Fibroblast of mammary gland (primary cell): ENCODE measurements around the gene PGA4.

ENCODE experiments used
- DNase-seq: peaks from one replicate; pipeline ENCODE4 v3.0.0-alpha.2; 2010; ENCODE audit warnings: low read depth
- H3K4me3 ChIP-seq: 2 replicates; pipeline ENCODE4 v1.5.1; 2011; ENCODE audit warnings: low read depth, mild to moderate bottlenecking, low read length, moderate library complexity; ENCODE audit not compliant: control insufficient read depth
- CTCF ChIP-seq: conservative IDR thresholded peaks from 2 replicates; pipeline ENCODE4 v1.5.1; 2011; ENCODE audit warnings: low read depth, low read length, inconsistent platforms; ENCODE audit not compliant: control insufficient read depth, insufficient read depth

The PGA4 gene

GRCh38 chr11:61181489-61181888 lies 40.7 kb upstream of the PGA4 start:
- no peak for DNase-seq
- TF ChIP-seq CTCF, result no peak
- H3K4me3 ChIP-seq, result no peak overlapping the region

- H3K4me3 ChIP-seq, result no peak overlapping the region
- no peak for TF ChIP-seq CTCF
- no peak for DNase-seq
These were observed 38.5 kb upstream of the PGA4 start for GRCh38 chr11:61183645-61184044.

GRCh38 chr11:61186504-61186903 lies 35.6 kb upstream of the PGA4 start:
- H3K4me3 ChIP-seq, result no peak overlapping the region
- DNase-seq, result no peak
- TF ChIP-seq CTCF, result no peak

- DNase-seq, result peak; percentile 80
- TF ChIP-seq CTCF, result peak; percentile 97
- no peak overlapping the region for H3K4me3 ChIP-seq
These were observed 34.5 kb upstream of the PGA4 start for GRCh38 chr11:61187505-61188130.

GRCh38 chr11:61189933-61190332 lies 32.2 kb upstream of the PGA4 start:
- H3K4me3 ChIP-seq, result no peak overlapping the region
- DNase-seq, result no peak
- no peak for TF ChIP-seq CTCF

- H3K4me3 ChIP-seq, result no peak overlapping the region
- DNase-seq, result no peak
- TF ChIP-seq CTCF, result no peak
These were observed 28.6 kb upstream of the PGA4 start for GRCh38 chr11:61193596-61193995.
